Kidney epithelial cell (primary cell): ENCODE data around the gene CNTN1. TPM values are rescaled to one million over a fixed set of nuclear protein-coding genes. Genes with fewer than 3 reads are reported as not detected.

Source experiments
- DNase-seq: peaks from one replicate; pipeline ENCODE4 v3.0.0-alpha.2; 2010; ENCODE audit warnings: low read depth
- H3K27me3 ChIP-seq: 2 replicates; pipeline ENCODE4 v1.6.0; 2011; ENCODE audit warnings: low read length; ENCODE audit not compliant: control insufficient read depth, insufficient read depth
- H3K36me3 ChIP-seq: 2 replicates; pipeline ENCODE4 v1.5.1; 2011; ENCODE audit warnings: low read length; ENCODE audit not compliant: control insufficient read depth, insufficient read depth
- H3K4me3 ChIP-seq: 2 replicates; pipeline ENCODE4 v1.5.1; 2011; ENCODE audit warnings: low read depth, mild to moderate bottlenecking, control low read depth, low read length
- CTCF ChIP-seq: IDR thresholded peaks from 2 replicates; pipeline ENCODE4 v1.5.1; 2011; ENCODE audit warnings: mild to moderate bottlenecking, moderate library complexity, low read length, control low read depth, inconsistent platforms; ENCODE audit not compliant: insufficient read depth, poor library complexity, severe bottlenecking
- total RNA-seq: library from RNA; depleted of rRNA; stranded (reverse); fragments of >200 nt; gene quantifications from 2 replicates; pipeline ENCODE4 v1.2.3, GENCODE V29; 2015

CNTN1 gene
- total RNA-seq, 1 donor from 2014 or later, result 1.5 TPM

- TF ChIP-seq CTCF, result no peak
- no peaks in the 10 kb centered on the region for H3K27me3 ChIP-seq
- DNase-seq, result no peak
- no peak overlapping the region for H3K4me3 ChIP-seq
- H3K36me3 ChIP-seq, result no peaks in the 10 kb centered on the region
Measured at GRCh38 chr12:41008472-41008871, 316.2 kb downstream of the CNTN1 start.

- Histone ChIP-seq H3K27me3 (no peaks in the 10 kb centered on the region), H3K36me3 (no peaks in the 10 kb centered on the region), H3K4me3 (no peak overlapping the region)
- TF ChIP-seq CTCF, result no peak
- DNase-seq, result no peak
Measured at GRCh38 chr12:41011939-41012338, 319.7 kb downstream of the CNTN1 start.

- H3K36me3 ChIP-seq, result no peaks in the 10 kb centered on the region
- TF ChIP-seq CTCF, result no peak
- no peaks in the 10 kb centered on the region for H3K27me3 ChIP-seq
- H3K4me3 ChIP-seq, result no peak overlapping the region
- no peak for DNase-seq
Measured at GRCh38 chr12:41013881-41014642, 321.8 kb downstream of the CNTN1 start.

GRCh38 chr12:41014643-41015020, 322.4 kb downstream of the CNTN1 start:
- Histone ChIP-seq H3K27me3 (no peaks in the 10 kb centered on the region), H3K4me3 (no peak overlapping the region), H3K36me3 (no peaks in the 10 kb centered on the region)
- no peak for TF ChIP-seq CTCF
- peak; percentile 12 for DNase-seq

- no peaks in the 10 kb centered on the region for H3K36me3 ChIP-seq
- H3K27me3 ChIP-seq, result no peaks in the 10 kb centered on the region
- no peak for DNase-seq
- no peak for TF ChIP-seq CTCF
- H3K4me3 ChIP-seq, result no peak overlapping the region
Measured at GRCh38 chr12:41018010-41018409, 325.8 kb downstream of the CNTN1 start.

GRCh38 chr12:41019461-41019860, 327.2 kb downstream of the CNTN1 start:
- DNase-seq, result no peak
- H3K4me3 ChIP-seq, result no peak overlapping the region
- H3K36me3 ChIP-seq, result no peaks in the 10 kb centered on the region
- TF ChIP-seq CTCF, result no peak
- no peaks in the 10 kb centered on the region for H3K27me3 ChIP-seq
